A673 (cell line): ENCODE data around the gene TBC1D5. TPM values are rescaled to one million over a fixed set of nuclear protein-coding genes. Genes with fewer than 3 reads are reported as not detected.

Experiments
- BruUV-seq: library from RNA; stranded (reverse); fragments of 400-500 nt; replicated peaks from 2 replicates; lab custom pipeline; 2021; lab: Mats Ljungman, UMichigan
- CTCF ChIA-PET: fragments of 300-600 bp; sonication (Branson Sonifier 250); formaldehyde crosslinking; loops from one replicate; lab custom pipeline; 2022; ENCODE audit warnings: antibody characterized with exemption; lab: Charles Lee
- POLR2A ChIA-PET: fragments of 300-600 bp; sonication (Branson Sonifier 250); formaldehyde crosslinking; loops from one replicate; lab custom pipeline; 2022; ENCODE audit warnings: antibody characterized with exemption; ENCODE audit not compliant: low non-redundant PET; lab: Charles Lee
- DNase-seq: peaks from one replicate; pipeline ENCODE4 v3.0.0-alpha.2; 2015; ENCODE audit warnings: low spot score
- H3K27ac ChIP-seq: fragments of 200-600 bp; sonication (generic); 2 replicates; pipeline ENCODE4 v1.5.1; 2016; ENCODE audit warnings: mixed run types, low read depth, mild to moderate bottlenecking, mixed read lengths, antibody characterized with exemption, low read length; ENCODE audit not compliant: poor library complexity, severe bottlenecking
- H3K27me3 ChIP-seq: fragments of 200-600 bp; sonication (generic); replicated peaks from 2 replicates; pipeline ENCODE4 v1.6.1; 2017; ENCODE audit warnings: mixed run types, low read depth, mild to moderate bottlenecking, mixed read lengths, antibody characterized with exemption, low read length; ENCODE audit not compliant: insufficient read depth, poor library complexity
- H3K36me3 ChIP-seq: fragments of 200-600 bp; sonication (generic); 2 replicates; pipeline ENCODE4 v1.6.1; 2016; ENCODE audit warnings: mixed run types, mild to moderate bottlenecking, mixed read lengths, antibody characterized with exemption, low read length; ENCODE audit not compliant: insufficient read depth, poor library complexity, severe bottlenecking
- H3K4me1 ChIP-seq: fragments of 200-600 bp; sonication (generic); 2 replicates; pipeline ENCODE4 v1.6.1; 2017; ENCODE audit warnings: mixed run types, mild to moderate bottlenecking, mixed read lengths, antibody characterized with exemption, low read length; ENCODE audit not compliant: insufficient read depth, poor library complexity, severe bottlenecking
- H3K4me3 ChIP-seq: fragments of 200-600 bp; sonication (generic); 2 replicates; pipeline ENCODE4 v1.5.1; 2016; ENCODE audit warnings: low read depth, mixed run types, mild to moderate bottlenecking, mixed read lengths, low read length; ENCODE audit not compliant: poor library complexity, severe bottlenecking
- H3K9me3 ChIP-seq: fragments of 200-600 bp; sonication (generic); 2 replicates; pipeline ENCODE4 v1.6.1; 2016; ENCODE audit warnings: mixed run types, low read depth, mild to moderate bottlenecking, mixed read lengths, antibody characterized with exemption, low read length; ENCODE audit not compliant: poor library complexity, severe bottlenecking
- EZH2 ChIP-seq: fragments of 200-600 bp; sonication (generic); IDR thresholded peaks from 2 replicates; pipeline ENCODE4 v1.6.1; 2017; ENCODE audit warnings: borderline replicate concordance, low read depth, mild to moderate bottlenecking, mixed read lengths, antibody characterized with exemption, low read length; ENCODE audit not compliant: poor library complexity, severe bottlenecking
- intact Hi-C: fragments of 100-400 bp; cut with micrococcal nuclease; formaldehyde crosslinking; loops from one replicate; pipeline ENCODE4 v1.10.0; 2022; ENCODE audit not compliant: unreplicated experiment
- total RNA-seq: library from RNA; stranded (reverse); gene quantifications from 2 replicates; pipeline ENCODE4 v1.2.3, GENCODE V29; 2021
- TF ChIP-seq, protein P1 (sequence below): fragments of 300-800, 200-600 bp; sonication (generic); conservative IDR thresholded peaks from 2 replicates; pipeline ENCODE4 v1.5.1; 2017; ENCODE audit warnings: low read depth, mild to moderate bottlenecking, antibody characterized with exemption, low read length, moderate library complexity, mixed read lengths

Gene TBC1D5
- total RNA-seq, 1 experiment from 2014 or later: 40.7 TPM

DNA sequence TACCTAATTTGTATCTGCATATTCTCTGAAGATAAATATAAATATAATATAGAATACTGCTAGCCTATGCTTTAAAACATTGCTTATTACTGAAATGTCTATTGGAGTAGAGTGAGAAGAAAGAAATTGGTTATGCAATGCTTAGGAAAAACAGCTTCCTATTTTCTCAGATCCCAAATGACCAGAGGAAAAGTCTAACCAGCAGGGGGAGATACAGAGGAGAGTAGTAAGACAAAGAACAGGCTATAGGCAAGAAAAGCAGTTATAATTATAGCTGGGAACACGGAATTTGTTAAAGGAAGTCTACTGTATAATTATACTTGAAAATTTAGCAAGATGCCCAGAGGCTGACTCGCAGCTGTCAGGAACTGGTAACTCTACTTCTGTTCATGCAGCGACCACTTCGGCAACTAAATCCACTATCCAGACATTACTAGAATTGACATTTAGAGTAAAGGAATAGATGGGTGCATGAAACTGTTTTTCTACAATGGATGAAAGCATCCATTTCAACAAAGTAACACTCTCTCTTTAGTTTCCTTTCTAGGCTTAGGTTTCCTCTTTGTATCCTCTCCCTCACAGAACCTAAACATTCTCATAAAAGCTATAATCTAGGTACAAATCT lies 97.2 kb downstream of the TBC1D5 start:
- DNase-seq: peak; percentile 78
- no peak for TF ChIP-seq EZH2
- TF ChIP-seq, protein P1, sequence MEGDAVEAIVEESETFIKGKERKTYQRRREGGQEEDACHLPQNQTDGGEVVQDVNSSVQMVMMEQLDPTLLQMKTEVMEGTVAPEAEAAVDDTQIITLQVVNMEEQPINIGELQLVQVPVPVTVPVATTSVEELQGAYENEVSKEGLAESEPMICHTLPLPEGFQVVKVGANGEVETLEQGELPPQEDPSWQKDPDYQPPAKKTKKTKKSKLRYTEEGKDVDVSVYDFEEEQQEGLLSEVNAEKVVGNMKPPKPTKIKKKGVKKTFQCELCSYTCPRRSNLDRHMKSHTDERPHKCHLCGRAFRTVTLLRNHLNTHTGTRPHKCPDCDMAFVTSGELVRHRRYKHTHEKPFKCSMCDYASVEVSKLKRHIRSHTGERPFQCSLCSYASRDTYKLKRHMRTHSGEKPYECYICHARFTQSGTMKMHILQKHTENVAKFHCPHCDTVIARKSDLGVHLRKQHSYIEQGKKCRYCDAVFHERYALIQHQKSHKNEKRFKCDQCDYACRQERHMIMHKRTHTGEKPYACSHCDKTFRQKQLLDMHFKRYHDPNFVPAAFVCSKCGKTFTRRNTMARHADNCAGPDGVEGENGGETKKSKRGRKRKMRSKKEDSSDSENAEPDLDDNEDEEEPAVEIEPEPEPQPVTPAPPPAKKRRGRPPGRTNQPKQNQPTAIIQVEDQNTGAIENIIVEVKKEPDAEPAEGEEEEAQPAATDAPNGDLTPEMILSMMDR: peak; percentile 83
- BruUV-seq: no TSS peak

DNA sequence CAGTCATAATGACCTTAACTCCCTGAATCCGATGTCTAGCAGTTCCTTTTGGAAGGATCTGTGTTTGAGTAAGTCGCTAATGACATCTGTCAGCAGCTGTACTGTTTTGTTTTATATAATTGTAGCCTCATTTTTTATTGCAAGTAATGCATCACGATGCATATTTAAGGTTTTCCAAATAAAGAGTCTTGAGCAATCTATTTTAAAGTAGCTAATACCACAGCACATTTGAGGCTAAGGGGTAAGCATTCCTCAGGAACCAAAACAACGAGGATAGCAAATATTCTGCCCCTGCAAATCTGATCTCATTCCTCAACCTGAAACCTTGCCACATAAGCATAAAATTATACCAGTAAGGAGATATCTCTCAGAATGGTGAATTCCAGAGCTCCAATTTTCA lies 98.7 kb downstream of the TBC1D5 start:
- H3K27ac ChIP-seq: no peak overlapping the region
- peaks cover 8% of the 10 kb centered on the region for H3K4me1 ChIP-seq
- DNase-seq: no peak
- no peak overlapping the region for H3K4me3 ChIP-seq
- BruUV-seq: no TSS peak
- intact Hi-C loops: no loop called here
- H3K36me3 ChIP-seq: no peaks in the 10 kb centered on the region
- H3K27me3 ChIP-seq: no peaks in the 10 kb centered on the region
- POLR2A ChIA-PET: interaction anchor here (0.6 kb wide), 1 partner anchor 24 kb away, joined by 3 read pairs; no protein-coding TSS in a partner anchor
- no peaks in the 10 kb centered on the region for H3K9me3 ChIP-seq
- TF ChIP-seq EZH2: no peak
- TF ChIP-seq, protein P1: no peak
- CTCF ChIA-PET: no interaction called here

More for the DNA sequence above, 97.2 kb downstream of the TBC1D5 start:
- intact Hi-C loops: loop anchor here (1.0 kb wide), 1 partner anchor 196 kb away; no protein-coding TSS in a partner anchor
- POLR2A ChIA-PET: no interaction called here
- Histone ChIP-seq H3K36me3 (no peaks in the 10 kb centered on the region), H3K27ac (no peak overlapping the region), H3K27me3 (no peaks in the 10 kb centered on the region), H3K9me3 (no peaks in the 10 kb centered on the region), H3K4me3 (no peak overlapping the region), H3K4me1 (peaks cover 8% of the 10 kb centered on the region)
- CTCF ChIA-PET: interaction anchor here (0.6 to 1.2 kb wide), 6 partner anchors 12 to 295 kb away, joined by 3 to 21 read pairs (median 4); partner anchors contain the start of gene TBC1D5

DNA sequence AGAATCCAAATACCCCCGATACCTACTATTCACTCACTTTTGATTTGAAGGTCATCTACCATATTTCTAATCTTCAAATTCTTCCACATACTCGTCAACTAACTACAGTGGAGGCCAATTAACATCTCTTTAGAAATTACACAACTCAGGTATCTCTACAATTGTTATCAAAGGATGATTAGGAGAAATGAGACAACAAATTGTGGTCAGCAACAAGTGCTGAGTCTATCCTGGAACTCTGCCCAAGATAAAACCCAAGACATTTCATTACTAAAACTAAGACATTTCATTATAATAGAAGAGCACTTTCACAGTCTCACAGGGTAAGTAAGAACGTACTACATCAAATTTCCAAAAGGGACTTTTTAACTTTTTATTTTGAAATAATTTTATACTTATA lies 100.0 kb downstream of the TBC1D5 start:
- no peak for DNase-seq
- H3K4me3 ChIP-seq: no peak overlapping the region
- no peak overlapping the region for H3K27ac ChIP-seq
- BruUV-seq: no TSS peak
- POLR2A ChIA-PET: no interaction called here
- TF ChIP-seq, protein P1: no peak
- no peak for TF ChIP-seq EZH2
- no peaks in the 10 kb centered on the region for H3K9me3 ChIP-seq
- H3K36me3 ChIP-seq: no peaks in the 10 kb centered on the region
- intact Hi-C loops: no loop called here
- CTCF ChIA-PET: no interaction called here
- no peaks in the 10 kb centered on the region for H3K27me3 ChIP-seq
- peaks cover 8% of the 10 kb centered on the region for H3K4me1 ChIP-seq
